OCI-LY7 (cell line): ENCODE measurements around the gene SF3A1.

Source experiments
- CTCF ChIP-seq: fragments of 200-600 bp; sonication (generic); conservative IDR thresholded peaks from 2 replicates; pipeline ENCODE4 v1.5.1; 2014; ENCODE audit warnings: mild to moderate bottlenecking, antibody characterized with exemption, low read length, moderate library complexity, mixed read lengths
- EZH2phosphoT487 ChIP-seq: fragments of 200-600 bp; sonication (generic); IDR thresholded peaks from 2 replicates; pipeline ENCODE4 v1.6.1; 2018; ENCODE audit warnings: low read depth, borderline replicate concordance, mild to moderate bottlenecking, mixed run types, antibody characterized with exemption, low read length, moderate library complexity, mixed read lengths

GRCh38 chr22:30398685-30399680 lies 42.3 kb upstream of the SF3A1 start:
- TF ChIP-seq CTCF (no peak), EZH2phosphoT487 (no peak)
